ENCODE data around the gene ASB10.

DNA sequence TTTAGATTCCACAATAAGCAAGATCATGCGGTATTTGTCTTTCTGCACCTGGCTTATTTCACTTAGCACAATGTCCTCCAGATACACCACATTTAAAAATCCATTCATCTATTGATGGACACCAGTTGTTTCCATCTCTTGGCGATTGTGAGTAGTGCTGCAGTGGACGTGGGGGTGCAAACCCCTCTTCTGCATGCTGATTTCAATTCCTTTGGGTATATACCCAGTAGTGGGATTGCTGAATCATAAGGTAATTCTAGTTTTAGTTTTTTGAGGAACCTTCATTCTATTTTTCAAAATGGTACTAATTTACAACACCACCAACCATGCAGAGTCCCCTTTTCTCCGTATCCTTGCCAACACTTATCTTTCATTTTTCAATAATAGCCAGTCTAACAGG, 2.0 kb upstream of the ASB10 start:
- TF ChIP-seq CTCF (IDR thresholded peaks at IDR 0.05), result no peak
- no peak for TF ChIP-seq EZH2 (IDR thresholded peaks at IDR 0.05; ENCODE audit: borderline replicate concordance, insufficient read depth, low read depth, low read length, poor library complexity, severe bottlenecking)
